ENCODE data around the gene PRSS35.

- TF ChIP-seq CTCF (conservative IDR thresholded peaks at IDR 0.05; ENCODE audit: low read length) (no peak), EZH2phosphoT487 (IDR thresholded peaks at IDR 0.05; ENCODE audit: borderline replicate concordance) (no peak)
Observed at GRCh38 chr6:83558975-83559374, 46.6 kb downstream of the PRSS35 start.

All from Loucy (cell line).